ENCODE results near the gene AGO1.
A peak's percentile ranks its signal among the peaks of the same experiment; 100 is the strongest.
"Not testable (repeated sequence)": the region's sequence is repeated elsewhere in the genome, so short reads cannot be mapped to it uniquely, and the experiment has no call there.

The AGO1 gene

GRCh38 chr1:35882945-35883634, at the start of gene AGO1:
Gene AGO1, plus strand, starts transcription at chr1:35883209. Its CDS starts 213 bp downstream, at chr1:35883422.
- DNase-seq: peak; percentile 67

- no peak for DNase-seq
These were observed 49.6 kb upstream of the AGO1 start for GRCh38 chr1:35833395-35833794.

DNA sequence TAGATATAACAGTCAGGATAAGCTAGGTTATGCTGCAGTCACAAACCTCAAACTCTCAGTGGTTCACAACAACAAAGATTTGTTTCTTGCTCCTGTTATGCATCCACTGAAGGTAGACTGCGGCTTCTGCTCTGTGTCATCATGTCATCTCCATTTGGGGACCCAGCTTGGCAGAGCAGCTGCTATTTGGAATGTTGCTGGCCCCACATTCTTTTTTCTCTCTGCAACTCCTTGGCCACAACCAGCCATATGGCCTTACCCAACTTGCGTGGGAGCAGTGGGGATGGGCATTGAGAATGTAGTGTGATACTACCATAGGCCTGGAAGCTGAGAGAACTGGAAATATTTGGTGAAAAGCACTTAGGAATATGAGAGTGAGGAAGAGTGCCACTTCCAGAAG, 48.8 kb upstream of the AGO1 start:
- DNase-seq: no peak

GRCh38 chr1:35835398-35835797, 47.6 kb upstream of the AGO1 start:
- DNase-seq: no peak

DNA sequence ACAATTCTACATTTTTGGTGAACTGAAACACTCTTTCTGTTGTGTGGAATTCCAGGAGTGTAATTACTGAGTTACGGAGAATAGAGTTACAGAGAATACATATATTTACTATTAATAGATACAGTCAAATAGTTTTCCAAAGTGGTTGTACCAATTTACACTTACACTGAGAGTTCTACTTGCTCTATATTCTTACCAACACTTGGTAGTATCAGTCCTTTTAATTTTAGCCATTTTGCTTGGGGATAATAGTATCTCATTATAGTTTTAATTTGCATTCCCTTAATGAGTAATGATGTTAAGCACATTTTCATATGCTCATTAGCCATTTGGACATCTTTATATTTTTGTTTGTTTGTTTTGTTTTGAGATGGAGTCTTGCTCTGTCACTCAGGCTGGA, 46.3 kb upstream of the AGO1 start:
- DNase-seq: no peak

DNA sequence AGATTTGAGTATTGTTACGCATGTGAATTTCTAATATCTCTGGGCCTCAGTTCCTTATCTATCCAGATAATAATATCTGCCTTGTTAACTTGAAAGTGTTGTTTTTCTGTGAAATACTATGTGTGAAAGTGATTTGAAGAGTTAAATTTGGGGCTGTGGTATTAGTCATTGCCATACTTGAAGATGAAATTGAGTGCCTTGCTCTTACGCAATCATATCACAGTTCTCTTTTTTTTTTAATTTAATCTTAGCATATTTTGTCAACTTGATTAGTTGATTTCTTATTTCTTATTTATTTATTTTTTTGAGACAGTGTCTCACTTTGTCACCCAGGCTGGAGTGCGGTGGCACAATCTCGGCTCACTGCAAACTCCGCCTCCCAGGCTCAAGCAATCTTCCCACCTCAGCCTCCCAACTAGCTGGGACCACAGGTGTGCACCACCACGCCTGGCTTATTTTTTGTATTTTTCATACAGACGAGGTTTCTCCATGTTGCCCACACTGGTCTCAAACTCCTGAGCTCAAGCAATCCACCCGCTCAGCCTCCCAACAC, 44.2 kb upstream of the AGO1 start:
- no peak for DNase-seq

GRCh38 chr1:35844826-35845225, 38.2 kb upstream of the AGO1 start:
- no peak for DNase-seq

GRCh38 chr1:35845766-35846165, 37.2 kb upstream of the AGO1 start:
- DNase-seq: no peak

GRCh38 chr1:35847935-35848565, 35.0 kb upstream of the AGO1 start:
- DNase-seq: no peak

DNA sequence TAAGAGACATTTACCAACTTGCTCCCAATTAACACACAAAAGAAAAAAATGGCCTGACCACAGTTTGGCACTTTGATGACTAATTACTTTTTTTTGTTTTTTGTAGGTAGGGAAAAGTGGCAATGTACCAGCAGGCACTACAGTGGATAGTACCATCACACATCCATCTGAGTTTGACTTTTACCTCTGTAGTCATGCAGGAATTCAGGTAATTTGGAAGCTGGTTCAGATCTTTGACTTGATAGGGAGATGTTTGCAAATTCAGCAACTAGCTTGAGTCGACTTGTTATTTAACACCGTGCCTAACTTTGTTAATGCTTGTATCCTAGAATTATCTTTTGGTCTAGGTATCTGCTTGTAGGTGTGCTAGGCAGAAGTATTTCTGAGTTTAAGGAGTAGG, 33.0 kb upstream of the AGO1 start:
- DNase-seq: no peak

GRCh38 chr1:35850716-35851115, 32.3 kb upstream of the AGO1 start:
- no peak for DNase-seq

DNA sequence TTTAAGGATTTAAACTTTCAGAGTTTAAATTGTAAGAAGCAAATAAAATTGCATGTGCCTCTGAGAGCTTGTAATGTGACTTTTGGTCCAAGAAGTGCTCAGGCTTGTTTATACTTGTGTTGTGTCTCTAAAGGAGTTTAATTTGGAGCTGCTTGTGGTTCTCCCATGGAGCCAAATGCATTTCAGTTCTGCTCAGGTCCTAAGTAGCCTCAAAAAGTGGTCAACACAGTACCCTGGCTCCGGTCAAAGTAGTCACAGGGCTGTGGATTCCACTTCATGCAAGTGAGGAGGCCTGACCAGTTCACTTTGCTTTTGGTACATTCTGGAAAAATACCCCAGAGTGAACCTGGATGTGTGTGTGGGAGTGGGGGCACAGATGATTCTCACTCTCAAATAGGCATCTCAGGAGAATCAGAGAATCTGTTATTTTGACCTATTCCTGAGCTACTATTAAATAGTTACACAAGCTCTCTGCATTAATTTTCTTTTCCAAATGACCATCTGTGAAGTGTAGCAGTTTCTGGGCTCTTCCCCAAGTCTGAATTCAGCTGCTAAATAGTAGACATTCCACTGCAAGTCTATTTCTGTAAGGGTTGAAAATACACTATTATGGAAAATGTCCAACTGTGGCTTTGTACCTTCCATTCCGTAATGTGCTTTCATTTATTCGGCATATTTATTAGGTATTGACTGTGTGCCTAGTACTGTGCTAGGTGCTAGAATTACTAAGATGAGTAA, 31.7 kb upstream of the AGO1 start:
- no peak for DNase-seq

GRCh38 chr1:35852241-35852640, 30.8 kb upstream of the AGO1 start:
- DNase-seq: no peak

GRCh38 chr1:35854989-35855700, 27.9 kb upstream of the AGO1 start:
- no peak for DNase-seq

DNA sequence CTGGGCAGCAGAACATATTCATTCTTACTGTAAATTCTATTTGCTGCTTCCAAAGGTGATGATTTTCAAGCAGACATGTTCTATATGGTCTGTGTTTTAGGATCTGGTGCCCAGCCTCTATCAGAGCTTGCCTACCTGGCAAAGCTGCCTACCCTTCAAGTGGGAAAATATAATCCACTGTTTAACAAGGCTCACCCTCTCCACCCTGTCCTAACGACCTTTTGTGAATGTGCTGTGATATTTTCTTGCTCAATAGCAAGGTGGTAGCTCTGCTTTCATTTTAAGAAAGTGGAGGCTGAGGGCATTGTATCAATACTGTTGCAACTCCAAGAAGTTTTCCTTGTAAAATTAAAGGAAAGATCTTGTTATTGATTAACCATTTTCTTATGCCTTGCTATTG, 26.0 kb upstream of the AGO1 start:
- no peak for DNase-seq

- DNase-seq: no peak
These were observed 25.2 kb upstream of the AGO1 start for GRCh38 chr1:35857830-35858229.

GRCh38 chr1:35860696-35861095, 22.3 kb upstream of the AGO1 start:
- no peak for DNase-seq

DNA sequence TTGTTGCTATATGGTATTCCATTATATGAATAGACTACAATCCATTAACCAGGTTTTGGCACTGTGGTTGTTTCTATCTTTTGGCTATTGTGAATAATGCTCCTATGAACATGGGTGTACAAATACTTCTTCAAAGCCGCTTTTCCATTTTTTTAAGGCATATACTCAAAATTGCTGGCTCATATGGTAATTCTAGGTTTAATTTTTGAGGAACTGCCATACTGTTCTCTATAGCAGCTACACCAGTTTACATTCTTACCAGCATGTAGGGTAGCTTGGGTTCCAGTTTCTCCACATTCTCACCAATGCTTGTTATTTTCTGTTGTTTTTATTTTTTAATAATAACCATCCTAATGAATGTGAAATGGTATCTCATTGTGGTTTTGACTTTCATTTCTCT, 19.9 kb upstream of the AGO1 start:
- DNase-seq: no peak

- DNase-seq: no peak
These were observed 19.0 kb upstream of the AGO1 start for GRCh38 chr1:35863881-35864625.

GRCh38 chr1:35864813-35865212, 18.2 kb upstream of the AGO1 start:
- DNase-seq: no peak

- no peak for DNase-seq
These were observed 16.0 kb upstream of the AGO1 start for GRCh38 chr1:35866991-35867390.

DNA sequence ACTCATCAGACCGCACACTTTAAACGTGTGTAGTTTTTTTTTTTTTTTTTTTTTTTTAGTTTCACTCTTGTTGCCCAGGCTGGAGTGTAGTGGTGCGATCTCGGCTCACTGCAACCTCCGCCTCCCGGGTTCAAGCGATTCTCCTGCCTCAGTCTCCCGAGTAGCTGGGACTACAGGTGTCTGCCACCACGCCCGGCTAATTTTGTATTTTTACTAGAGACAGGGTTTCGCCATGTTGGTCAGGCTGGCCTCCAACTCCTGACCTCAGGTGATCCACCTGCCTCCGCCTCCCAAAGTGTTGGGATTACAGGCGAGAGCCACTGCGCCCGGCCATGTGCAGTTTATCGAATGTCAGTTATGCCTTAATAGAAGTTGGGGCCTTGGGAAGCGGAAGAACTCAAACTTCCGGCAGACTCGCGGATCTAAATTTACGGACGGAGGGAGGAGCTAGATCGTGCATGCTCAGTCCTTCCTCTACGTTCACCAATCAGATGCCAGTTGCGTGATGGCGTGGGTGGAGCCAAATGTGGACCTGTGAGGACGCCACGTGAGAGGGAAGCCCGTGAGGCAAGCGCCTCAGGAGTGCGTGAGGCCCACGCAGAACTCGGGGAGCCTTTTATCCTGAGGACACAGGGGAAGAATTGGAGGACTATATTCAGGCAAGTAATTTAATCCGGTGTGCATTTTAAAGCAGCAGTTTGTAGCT, 13.6 kb upstream of the AGO1 start:
- not testable (repeated sequence) for DNase-seq
